ENCODE data around the gene TWF2.

The TWF2 gene

GRCh38 chr3:52227117-52227516 is 11.8 kb downstream of the TWF2 start:
- H3K4me3 ChIP-seq (ENCODE audit: low read length), result no peak overlapping the region
- no peak for TF ChIP-seq ZNF274 (IDR thresholded peaks at IDR 0.05; ENCODE audit: low read depth, low read length)

- H3K4me3 ChIP-seq (ENCODE audit: low read length), result no peak overlapping the region
- TF ChIP-seq ZNF274 (IDR thresholded peaks at IDR 0.05; ENCODE audit: low read depth, low read length), result no peak
These were observed 12.6 kb downstream of the TWF2 start for GRCh38 chr3:52226229-52226817.

- peak within 1 kb of the TSS; percentile 31; the same call in 1 of the 2 replicates for H3K4me3 ChIP-seq (ENCODE audit: low read length)
- no peak for TF ChIP-seq ZNF274 (IDR thresholded peaks at IDR 0.05; ENCODE audit: low read depth, low read length)
These were observed 13.3 kb downstream of the TWF2 start, which contains the start of gene TLR9 for GRCh38 chr3:52225452-52226228. TLR9 (minus strand) TSS chr3:52225645; CDS start chr3:52225529, 116 bp downstream.

GRCh38 chr3:52223449-52224408 is 15.2 kb downstream of the TWF2 start:
- no peak overlapping the region; the same call in 1 of the 2 replicates for H3K4me3 ChIP-seq (ENCODE audit: low read length)
- no peak for TF ChIP-seq ZNF274 (IDR thresholded peaks at IDR 0.05; ENCODE audit: low read depth, low read length)

- no peak for TF ChIP-seq ZNF274 (IDR thresholded peaks at IDR 0.05; ENCODE audit: low read depth, low read length)
- no peak overlapping the region for H3K4me3 ChIP-seq (ENCODE audit: low read length)
These were observed 16.4 kb downstream of the TWF2 start for GRCh38 chr3:52222319-52223221.

- no peak overlapping the region for H3K4me3 ChIP-seq (ENCODE audit: low read length)
- TF ChIP-seq ZNF274 (IDR thresholded peaks at IDR 0.05; ENCODE audit: low read depth, low read length), result no peak
These were observed 17.2 kb downstream of the TWF2 start for GRCh38 chr3:52221563-52222318.

GRCh38 chr3:52221141-52221562 is 17.8 kb downstream of the TWF2 start:
- H3K4me3 ChIP-seq (ENCODE audit: low read length), result no peak overlapping the region
- no peak for TF ChIP-seq ZNF274 (IDR thresholded peaks at IDR 0.05; ENCODE audit: low read depth, low read length)

- H3K4me3 ChIP-seq (ENCODE audit: low read length), result no peak overlapping the region
- no peak for TF ChIP-seq ZNF274 (IDR thresholded peaks at IDR 0.05; ENCODE audit: low read depth, low read length)
These were observed 18.5 kb downstream of the TWF2 start for GRCh38 chr3:52220380-52221026.

- no peak for TF ChIP-seq ZNF274 (IDR thresholded peaks at IDR 0.05; ENCODE audit: low read depth, low read length)
- no peak overlapping the region for H3K4me3 ChIP-seq (ENCODE audit: low read length)
These were observed 19.9 kb downstream of the TWF2 start for GRCh38 chr3:52218937-52219650.

- H3K4me3 ChIP-seq (ENCODE audit: low read length), result no peak overlapping the region
- no peak for TF ChIP-seq ZNF274 (IDR thresholded peaks at IDR 0.05; ENCODE audit: low read depth, low read length)
These were observed 20.5 kb downstream of the TWF2 start for GRCh38 chr3:52218454-52218853.

- TF ChIP-seq ZNF274 (IDR thresholded peaks at IDR 0.05; ENCODE audit: low read depth, low read length), result no peak
- H3K4me3 ChIP-seq (ENCODE audit: low read length), result no peak overlapping the region
These were observed 20.9 kb downstream of the TWF2 start for GRCh38 chr3:52218026-52218425.

GRCh38 chr3:52217409-52217805 is 21.6 kb downstream of the TWF2 start:
- TF ChIP-seq ZNF274 (IDR thresholded peaks at IDR 0.05; ENCODE audit: low read depth, low read length), result no peak
- no peak overlapping the region for H3K4me3 ChIP-seq (ENCODE audit: low read length)
